GM19468 (cell line): ENCODE results near the gene INTU.
"Not testable (repeated sequence)": the region's sequence is repeated elsewhere in the genome, so short reads cannot be mapped to it uniquely, and the experiment has no call there.

Experiments used
- ATAC-seq: cut with Tn5 transposase; IDR thresholded peaks from one replicate; pipeline ENCODE4 v1.9.1; 2021; ENCODE audit warnings: mild to moderate bottlenecking, moderate library complexity, moderate number of reproducible peaks; ENCODE audit not compliant: unreplicated experiment; ENCODE audit errors: extremely low read depth

Gene INTU

DNA sequence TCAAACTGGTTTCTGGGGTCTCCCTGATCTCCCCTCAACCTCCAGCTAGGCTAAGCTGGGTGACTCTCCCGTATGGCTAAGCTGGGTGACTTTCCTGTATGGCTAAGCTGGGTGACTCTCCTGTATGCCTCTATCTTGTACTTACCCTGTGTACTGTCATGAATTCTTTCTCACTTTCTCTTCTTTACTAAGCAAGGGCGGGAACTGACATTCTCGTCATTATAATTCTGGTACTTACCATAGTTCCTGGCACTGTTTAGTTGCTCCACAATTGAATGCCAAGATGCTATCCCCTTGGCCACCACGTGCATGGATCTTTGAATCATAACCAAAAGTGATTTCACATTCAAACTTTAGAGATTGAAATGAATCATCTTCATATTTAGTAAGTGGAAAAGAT is 8.8 kb downstream of the INTU start:
- no peak for ATAC-seq

DNA sequence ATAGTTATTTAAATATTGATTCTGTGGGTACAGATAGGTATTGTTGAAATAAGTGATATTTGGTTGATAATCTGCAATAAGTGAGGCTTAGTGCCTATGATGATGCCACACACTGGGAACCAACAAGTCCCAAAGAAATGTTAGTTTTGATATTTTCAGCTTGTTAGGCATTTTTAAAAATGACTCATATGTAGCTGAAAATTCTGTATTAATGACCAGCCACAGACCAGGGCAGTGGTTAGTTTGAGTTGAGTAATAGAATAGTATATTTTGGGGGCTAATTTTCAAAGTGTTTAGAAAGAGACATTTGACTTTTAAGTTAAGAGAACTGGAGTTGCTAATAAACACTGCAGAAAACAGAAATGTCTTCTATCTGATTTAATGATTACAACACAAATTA is 9.4 kb downstream of the INTU start:
- no peak for ATAC-seq

DNA sequence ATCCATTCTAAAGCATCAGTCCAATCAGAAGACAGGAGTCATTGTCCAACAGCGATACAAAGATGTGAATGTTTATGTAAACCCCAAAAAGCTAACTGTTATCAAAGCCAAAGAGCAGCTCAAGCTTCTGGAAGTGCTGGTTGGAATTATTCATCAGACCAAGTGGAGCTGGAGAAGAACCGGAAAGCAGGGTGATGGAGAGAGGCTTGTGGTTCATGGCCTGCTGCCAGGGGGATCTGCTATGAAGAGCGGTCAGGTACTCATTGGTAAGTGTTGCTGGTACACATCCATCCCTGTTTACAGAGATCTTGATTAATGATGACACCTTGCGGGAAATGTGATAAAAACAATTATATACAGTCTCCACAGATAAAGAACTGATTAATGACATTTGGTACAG is 11.0 kb downstream of the INTU start:
- no peak for ATAC-seq

DNA sequence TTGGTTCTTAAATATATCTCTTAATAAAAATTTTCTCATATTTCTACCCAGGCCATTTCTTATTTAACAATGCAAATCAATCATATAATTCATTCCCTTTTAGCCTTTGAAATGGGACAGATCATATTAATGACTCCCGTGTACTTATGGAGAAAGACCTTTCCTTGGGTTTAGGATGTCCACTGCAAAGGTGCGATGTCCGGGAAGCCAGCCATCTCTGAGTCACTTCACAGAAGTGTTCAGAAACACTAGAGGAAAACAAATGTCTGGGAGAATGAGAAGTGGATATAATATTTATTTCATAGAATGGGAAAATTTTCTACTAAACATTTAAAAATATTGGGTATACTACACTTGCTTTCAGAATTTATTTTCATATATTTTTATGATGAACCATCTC is 15.3 kb downstream of the INTU start:
- no peak for ATAC-seq

DNA sequence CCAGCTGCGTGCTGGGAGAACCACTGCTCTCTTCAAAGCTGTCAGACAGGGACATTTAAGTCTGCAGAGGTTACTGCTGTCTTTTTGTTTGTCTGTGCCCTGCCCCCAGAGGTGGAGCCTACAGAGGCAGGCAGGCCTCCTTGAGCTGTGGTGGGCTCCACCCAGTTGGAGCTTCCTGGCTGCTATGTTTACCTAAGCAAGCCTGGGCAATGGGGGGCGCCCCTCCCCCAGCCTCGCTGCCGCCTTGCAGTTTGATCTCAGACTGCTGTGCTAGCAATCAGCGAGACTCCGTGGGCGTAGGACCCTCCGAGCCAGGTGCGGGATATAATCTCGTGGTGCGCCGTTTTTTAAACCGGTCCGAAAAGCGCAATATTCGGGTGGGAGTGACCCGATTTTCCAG is 22.8 kb downstream of the INTU start:
- not testable (repeated sequence) for ATAC-seq

DNA sequence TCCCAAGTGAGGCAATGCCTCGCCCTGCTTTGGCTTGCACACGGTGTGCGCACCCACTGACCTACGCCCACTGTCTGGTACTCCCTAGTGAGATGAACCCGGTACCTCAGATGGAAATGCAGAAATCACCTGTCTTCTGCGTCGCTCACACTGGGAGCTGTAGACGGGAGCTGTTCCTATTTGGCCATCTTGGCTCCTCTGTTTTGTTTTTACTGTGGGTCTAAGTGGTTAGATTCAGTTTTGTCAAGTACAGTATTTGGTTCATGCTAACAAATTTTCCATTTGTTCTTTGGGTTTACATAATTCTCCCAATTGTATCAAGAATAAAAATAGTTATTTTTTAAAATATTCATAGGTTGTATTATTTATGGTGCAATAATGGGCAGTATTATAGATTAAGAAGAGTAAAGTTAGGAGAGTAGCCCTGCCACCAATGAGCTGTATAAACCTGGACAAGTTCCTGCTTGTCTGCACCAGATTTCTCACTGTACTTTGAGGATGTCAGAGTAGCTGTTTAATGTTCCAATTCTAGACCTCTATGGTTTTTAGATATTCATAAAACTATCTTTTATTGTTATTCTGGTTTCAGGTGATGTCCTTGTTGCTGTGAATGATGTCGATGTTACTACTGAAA is 23.4 kb downstream of the INTU start:
- ATAC-seq: no peak

DNA sequence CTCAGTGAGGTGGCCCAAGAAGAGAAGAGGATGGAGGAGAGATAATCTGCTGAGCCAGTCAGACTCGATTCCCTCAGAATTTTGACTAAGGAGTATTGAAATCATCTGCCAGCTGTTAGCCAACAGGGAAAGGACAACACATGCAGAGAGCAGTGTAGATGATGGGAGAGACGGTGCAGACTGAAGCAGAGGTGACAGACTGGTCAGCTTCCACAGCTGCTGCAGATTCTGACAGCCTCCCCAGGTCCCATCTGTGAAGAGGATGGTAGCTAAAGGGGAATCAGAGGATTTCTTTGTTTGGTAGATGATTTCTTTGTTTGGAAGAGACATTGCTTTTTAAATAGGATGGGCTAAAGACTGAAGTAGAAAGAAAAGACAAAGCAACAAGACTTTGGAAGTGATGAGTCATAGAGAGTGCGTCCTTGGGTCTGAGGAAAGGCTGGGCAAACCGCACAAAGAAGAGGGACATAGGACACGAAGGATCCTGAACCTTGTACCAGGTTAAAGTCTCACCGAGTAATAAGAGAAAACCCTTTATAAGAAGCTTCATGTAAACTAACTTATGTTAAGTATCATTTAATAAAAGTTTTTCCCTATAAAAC is 27.6 kb downstream of the INTU start:
- ATAC-seq: no peak

DNA sequence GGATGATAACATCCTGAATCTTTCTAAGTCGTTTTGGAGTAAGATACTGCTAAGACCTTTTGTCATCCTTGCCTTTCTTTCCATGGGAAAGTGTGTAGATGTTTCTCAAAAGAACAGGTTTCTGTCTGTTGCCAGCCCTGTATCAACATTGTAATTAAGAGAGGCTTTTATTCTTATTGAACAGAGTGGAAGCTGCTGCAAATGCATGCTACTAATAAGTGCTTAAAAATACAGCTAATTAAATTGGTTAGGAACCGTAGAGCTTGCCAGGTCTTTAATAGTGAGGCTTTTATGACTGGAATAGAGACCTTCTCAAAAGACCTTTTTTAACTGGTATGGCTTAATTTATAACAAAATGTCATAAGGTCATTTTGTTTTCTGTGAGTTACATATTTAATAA is 34.4 kb downstream of the INTU start:
- ATAC-seq: no peak

DNA sequence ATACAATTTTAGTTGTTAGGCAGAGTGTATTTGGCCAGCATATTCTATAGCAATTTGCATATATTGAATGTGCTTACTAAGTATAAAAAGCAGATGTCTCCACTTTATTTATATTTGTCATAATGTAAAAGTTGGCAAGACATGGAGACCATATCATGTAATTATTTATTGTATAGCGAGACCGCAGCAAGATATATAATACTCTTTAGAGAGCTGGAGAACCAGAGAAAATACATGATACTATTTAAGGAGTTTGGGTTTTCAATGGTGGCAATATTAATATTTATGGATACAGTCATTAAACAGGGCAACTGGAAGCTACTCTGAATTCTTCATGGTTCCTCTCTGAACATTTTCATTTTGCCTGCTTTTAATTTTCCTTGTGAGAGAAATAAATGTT is 35.0 kb downstream of the INTU start:
- no peak for ATAC-seq

DNA sequence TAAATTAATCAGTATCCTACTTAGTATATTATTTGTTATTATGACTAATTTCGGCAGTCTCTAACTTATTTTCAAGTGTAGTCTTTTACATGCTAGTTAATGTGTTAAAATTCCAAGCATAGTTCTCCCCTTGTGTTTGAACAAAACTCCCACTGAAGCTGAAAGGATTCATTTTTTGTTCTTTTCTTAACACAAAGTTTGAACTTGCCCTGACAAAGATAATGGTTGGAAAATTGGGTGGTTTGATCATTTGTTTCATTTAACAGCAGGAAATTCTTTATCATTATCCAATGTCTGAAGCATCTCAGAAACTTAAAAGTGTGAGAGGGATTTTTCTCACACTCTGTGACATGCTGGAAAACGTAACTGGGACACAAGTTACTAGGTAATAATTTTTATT is 36.0 kb downstream of the INTU start:
- ATAC-seq: no peak

DNA sequence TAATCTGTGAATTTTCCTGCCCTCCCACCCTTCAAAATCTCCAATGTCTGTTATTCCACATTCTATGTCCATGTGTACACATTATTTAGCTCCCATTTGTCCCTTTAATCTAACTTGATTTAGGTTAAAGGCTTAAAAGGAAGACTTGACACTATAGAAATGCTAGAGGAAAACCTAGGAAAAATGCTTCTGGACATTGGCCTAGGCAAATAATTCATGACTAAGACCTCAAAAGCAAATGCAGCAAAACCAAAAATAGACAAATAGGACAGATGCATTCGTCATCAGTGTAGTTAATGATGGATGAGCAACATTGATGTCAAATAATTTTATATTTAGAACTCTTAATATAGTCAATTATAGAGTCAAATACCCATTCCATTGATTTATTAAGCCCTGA is 36.9 kb downstream of the INTU start:
- no peak for ATAC-seq

DNA sequence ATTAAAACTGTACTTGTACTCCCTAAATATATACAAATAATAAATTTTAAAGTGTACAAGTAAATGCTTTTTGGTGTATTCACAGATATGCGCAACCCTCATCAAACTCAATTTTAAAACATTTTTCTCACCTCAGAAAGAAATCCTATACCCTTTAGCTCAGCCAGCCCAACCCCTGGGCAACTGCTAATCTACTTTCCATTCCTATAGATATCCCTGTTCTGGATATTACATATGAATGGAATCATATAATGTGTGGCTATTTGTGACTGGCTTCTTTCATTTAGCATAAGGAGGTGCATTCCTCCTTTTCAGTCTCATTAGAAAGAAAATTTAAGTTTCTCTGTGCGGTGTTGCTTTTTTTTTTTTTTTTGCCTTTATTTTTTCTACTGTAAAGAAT is 39.4 kb downstream of the INTU start:
- no peak for ATAC-seq

DNA sequence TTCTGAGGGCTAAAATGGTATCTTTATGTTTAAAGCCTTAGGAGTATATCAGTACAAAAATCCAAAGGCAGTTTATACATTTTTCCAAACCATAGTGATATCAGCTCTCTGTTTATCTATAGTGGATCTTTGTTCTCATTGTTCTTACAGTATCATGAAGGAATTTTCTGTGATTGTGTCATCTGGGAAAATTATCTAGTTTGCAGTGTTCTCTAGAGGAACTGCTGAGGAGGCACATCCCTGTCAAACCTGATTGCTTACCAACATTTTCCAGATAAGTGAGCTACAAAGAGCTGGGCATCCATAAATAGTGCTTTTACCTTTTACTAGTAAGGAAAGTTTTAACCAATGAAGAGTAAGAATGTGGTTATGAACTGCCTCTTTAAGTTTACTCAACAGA is 52.5 kb downstream of the INTU start:
- no peak for ATAC-seq

DNA sequence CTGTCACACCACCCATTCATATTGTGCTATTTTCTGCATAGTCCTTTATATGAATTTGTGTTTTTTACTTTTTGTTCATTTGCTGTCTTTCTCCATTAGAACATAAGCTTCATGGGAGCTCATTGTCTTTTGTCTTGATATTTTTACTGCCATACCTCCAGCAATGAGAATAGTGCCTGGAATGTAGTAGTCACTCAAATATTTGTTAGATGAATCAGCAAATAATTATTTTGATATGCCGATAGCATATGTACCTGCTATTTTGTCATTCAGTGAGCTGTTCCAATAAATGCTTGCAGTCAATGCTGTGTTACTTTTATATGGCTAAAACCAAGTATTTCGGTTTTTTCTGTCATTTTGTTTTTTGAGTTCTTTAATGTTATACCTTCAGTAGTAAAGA is 53.9 kb downstream of the INTU start:
- no peak for ATAC-seq

DNA sequence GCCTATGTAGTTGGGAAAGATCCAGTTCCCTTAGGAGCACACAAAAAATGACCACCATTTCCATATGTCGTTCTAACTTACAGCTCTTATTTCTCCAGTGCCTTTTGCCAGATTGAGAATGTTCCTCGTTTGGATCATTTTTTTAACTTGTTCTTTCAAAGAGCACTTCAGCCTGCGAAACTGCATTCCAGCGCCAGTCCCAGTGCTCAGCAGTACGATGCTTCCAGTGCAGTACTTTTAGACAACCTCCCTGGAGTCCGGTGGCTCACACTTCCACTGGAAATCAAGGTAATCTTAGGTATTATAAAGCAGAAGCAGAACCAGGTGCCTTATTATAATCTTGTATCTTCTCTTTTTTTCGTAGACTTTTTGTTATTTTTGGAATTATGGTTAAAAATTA is 54.8 kb downstream of the INTU start:
- no peak for ATAC-seq

DNA sequence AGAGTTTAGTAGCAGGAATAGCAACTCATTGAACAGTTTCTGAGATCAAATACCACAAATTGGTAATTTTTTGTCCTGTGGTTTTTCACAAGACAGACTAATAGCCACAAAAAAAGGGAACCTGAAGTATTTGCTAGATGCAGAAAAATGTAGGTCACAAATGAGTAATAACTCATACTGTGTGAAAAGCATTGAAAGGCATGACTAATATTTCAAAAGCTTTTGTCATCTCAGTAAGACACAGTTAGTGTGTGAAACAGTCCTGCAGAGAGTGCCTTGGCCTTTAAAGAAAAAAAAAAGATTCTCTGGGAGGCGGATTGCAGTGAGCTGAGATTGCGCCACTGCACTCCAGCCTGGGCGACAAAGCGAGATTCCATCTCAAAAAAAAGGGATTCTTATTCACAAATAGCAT is 66.0 kb downstream of the INTU start:
- ATAC-seq: peak; percentile 100

DNA sequence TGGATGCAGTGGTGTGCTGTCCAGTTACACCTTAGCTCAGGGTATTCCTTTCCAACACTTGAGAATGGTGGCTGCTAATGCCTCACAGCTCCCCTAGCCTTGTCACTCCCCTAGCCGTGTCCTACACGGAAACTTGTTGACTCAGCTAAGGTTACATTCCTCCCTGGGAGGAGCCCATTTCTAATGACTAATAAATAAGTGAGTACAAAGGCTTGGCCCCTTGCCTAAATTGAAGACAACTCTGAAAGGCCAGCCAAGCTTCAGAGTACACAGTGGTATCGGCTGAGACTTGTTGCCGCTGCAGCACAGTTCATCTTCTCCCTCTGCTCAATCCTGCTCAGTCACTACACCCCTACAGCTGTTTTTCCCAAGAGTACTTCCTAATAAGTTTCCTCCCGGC is 76.2 kb downstream of the INTU start:
- no peak for ATAC-seq

DNA sequence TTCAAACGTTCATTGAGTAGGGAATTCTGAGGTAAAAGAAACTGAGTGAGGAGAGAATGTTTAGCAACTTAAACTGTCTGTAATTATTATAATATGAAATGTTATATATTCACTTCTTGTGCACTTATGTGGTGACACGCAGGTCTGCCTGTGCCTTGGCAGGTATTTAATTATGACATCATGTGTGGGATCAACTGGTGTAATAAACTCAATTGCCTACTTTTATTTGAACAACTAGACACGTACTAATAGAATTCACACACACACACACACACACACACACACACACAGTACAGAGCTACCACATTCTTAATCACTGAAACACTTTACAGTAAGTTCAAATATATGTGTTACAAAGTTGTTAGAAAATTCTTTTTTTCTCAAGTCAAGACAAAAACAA is 76.7 kb downstream of the INTU start:
- no peak for ATAC-seq

DNA sequence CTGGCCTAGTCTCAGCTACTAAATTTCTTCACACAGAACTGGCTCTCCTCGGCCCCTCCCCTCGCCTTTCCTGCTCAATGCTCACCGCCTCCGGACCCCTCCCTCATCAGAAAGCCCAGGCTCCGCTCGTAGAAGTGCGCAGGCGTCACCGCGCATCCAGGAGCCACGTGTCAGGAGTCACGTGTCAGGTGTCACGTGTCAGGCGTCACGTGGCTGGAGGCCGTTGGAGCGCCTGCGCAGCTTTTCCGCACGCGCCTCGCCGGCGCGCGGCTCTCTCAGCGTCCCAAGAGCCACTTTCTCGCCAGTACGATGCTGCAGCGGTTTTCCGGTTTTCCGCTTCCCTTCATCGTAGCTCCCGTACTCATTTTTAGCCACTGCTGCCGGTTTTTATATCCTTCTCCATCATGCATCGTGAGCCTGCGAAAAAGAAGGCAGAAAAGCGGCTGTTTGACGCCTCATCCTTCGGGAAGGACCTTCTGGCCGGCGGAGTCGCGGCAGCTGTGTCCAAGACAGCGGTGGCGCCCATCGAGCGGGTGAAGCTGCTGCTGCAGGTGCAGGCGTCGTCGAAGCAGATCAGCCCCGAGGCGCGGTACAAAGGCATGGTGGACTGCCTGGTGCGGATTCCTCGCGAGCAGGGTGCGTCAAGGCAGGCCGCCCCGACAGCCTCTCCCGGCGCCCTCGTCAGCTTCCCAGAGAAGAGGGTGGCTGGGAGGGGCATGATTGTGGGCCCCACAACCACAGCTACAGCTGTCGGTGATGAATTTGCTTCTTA is 97.6 kb downstream of the INTU start, which contains the start of gene SLC25A31:
Gene SLC25A31 (plus strand): TSS at position 259 of the 772 bp plus-strand sequence. CDS start 146 bp downstream, at position 405.
- no peak for ATAC-seq

DNA sequence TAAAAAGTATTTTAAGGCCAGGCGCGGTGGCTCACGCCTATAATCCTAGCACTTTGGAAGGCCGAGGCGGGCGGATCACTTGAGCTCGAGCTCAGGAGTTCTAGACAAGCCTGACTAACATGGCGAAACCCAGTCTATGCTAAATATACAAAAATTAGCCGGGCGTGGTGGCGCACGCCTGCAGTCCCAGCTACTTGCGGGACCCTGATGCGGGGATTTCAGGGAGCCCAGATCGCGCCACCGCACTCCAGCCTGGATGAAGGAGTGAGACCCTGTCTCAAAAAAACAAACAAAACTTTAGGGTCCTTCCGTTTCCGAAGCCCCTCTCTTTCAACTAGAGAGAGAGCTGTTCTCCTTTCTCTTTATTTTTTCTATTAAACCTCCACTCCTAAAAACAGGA is 98.6 kb downstream of the INTU start:
- no peak for ATAC-seq

DNA sequence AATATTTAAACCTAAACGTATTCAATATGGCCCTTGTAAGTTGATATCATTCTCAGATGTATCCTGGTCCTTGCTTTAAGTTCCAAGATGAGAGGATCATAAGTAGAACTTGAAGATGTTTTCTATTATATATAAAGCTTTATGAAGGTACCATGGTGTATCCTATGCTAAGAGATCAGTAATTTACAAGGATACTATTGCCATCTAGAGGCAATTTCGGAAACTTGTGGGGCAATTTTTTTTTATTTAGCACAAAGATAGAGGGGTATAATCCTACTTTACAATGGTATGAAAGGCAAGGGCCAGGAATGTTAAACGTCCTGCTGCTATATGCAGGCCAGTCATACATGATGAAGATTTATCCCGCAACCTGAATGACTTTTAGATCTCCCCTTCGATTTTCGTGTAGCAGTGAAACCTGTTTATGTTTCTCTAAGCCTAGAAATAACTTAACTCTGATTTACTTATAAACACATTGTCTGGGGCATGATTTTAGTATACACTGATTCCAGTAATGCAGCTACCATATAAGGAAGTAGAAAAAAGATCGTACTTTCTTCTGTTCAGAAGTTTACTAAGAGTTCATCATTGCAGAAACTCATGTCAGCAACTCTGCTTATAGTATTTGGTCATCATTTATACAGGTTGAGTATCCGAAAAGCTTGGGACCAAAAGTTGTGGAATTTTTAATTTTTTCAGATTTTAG is 100.0 kb downstream of the INTU start:
- no peak for ATAC-seq
